Stimulated activated CD4-positive, alpha-beta T cell treated with anti-CD3 and anti-CD28 coated beads, Interleukin-1b, Interleukin-23, amount 100 ng/mL, for 4 hours (primary cell): ENCODE data around the gene STK16.
A peak's percentile ranks its signal among the peaks of the same experiment; 100 is the strongest.
"Not testable (repeated sequence)": the region's sequence is repeated elsewhere in the genome, so short reads cannot be mapped to it uniquely, and the experiment has no call there.

Experiments
- DNase-seq, 2 donors: peaks; one replicate each; pipeline ENCODE4 v3.0.0-alpha.2; 2020; ENCODE audit warnings: low read depth in 2 of 2

STK16 gene

GRCh38 chr2:219243291-219243761, 2.0 kb upstream of the STK16 start:
- DNase-seq, result no peak

- no peak for DNase-seq
These were observed 511 bp upstream of the STK16 start for GRCh38 chr2:219244789-219245147.

- no peak for DNase-seq
These were observed 586 bp downstream of the STK16 start for GRCh38 chr2:219245899-219246230.

GRCh38 chr2:219246559-219246958, 1.3 kb downstream of the STK16 start:
- DNase-seq, result no peak

- DNase-seq, result peak; percentile 33 to 57
These were observed 2.7 kb downstream of the STK16 start for GRCh38 chr2:219247678-219248642.

GRCh38 chr2:219248845-219249202, 3.5 kb downstream of the STK16 start:
- DNase-seq, result no peak

GRCh38 chr2:219249203-219249980, 4.1 kb downstream of the STK16 start:
- peak in 1 of 2 donors; percentile 8 for DNase-seq

GRCh38 chr2:219250049-219250781, 4.9 kb downstream of the STK16 start:
- no peak for DNase-seq

GRCh38 chr2:219251656-219252055, 6.4 kb downstream of the STK16 start:
- DNase-seq, result no peak

GRCh38 chr2:219252084-219252483, 6.8 kb downstream of the STK16 start:
- DNase-seq, result no peak

- peak in 1 of 2 donors; percentile 33 for DNase-seq
These were observed 7.3 kb downstream of the STK16 start for GRCh38 chr2:219252570-219252899.

- DNase-seq, result peak in 1 of 2 donors; percentile 30
These were observed 7.8 kb downstream of the STK16 start, which contains the start of gene TUBA4B for GRCh38 chr2:219252900-219253752. TSS of gene TUBA4B (plus strand) at chr2:219253243. CDS start at chr2:219253408, 165 bp downstream.

GRCh38 chr2:219253753-219254589, 8.7 kb downstream of the STK16 start, which contains the start of gene TUBA4A:
TSS of gene TUBA4A (minus strand) at chr2:219253918. CDS start at chr2:219253858, 60 bp downstream.
- DNase-seq, result peak; percentile 88 to 92

GRCh38 chr2:219254590-219255201, 9.4 kb downstream of the STK16 start:
- peak in 1 of 2 donors; percentile 22 for DNase-seq

GRCh38 chr2:219258942-219259341, 13.7 kb downstream of the STK16 start:
- DNase-seq, result not testable (repeated sequence)

- no peak for DNase-seq
These were observed 16.0 kb downstream of the STK16 start for GRCh38 chr2:219261024-219261855.

GRCh38 chr2:219266232-219266631, 21.0 kb downstream of the STK16 start:
- no peak for DNase-seq

- DNase-seq, result no peak
These were observed 21.6 kb downstream of the STK16 start for GRCh38 chr2:219266886-219267285.

- DNase-seq, result no peak
These were observed 23.0 kb downstream of the STK16 start for GRCh38 chr2:219268294-219268693.
